Stimulated activated CD4-positive, alpha-beta T cell treated with anti-CD3 and anti-CD28 coated beads, Interleukin-1b, Interleukin-23, amount 100 ng/mL, for 1 hour (primary cell): ENCODE data around the gene ANO1.

Source experiments
- DNase-seq, 2 donors: peaks; one replicate each; pipeline ENCODE4 v3.0.0-alpha.2; 2020; ENCODE audit warnings: low read depth in 2 of 2

ANO1 gene

GRCh38 chr11:70050243-70050642 lies 27.9 kb upstream of the ANO1 start:
- DNase-seq, result no peak

- no peak for DNase-seq
Observed at GRCh38 chr11:70054004-70054403, 24.1 kb upstream of the ANO1 start.

GRCh38 chr11:70055444-70055843 lies 22.7 kb upstream of the ANO1 start:
- no peak for DNase-seq

GRCh38 chr11:70057080-70057479 lies 21.0 kb upstream of the ANO1 start:
- no peak for DNase-seq

GRCh38 chr11:70059971-70060370 lies 18.1 kb upstream of the ANO1 start:
- no peak for DNase-seq

GRCh38 chr11:70060611-70061293 lies 17.4 kb upstream of the ANO1 start:
- no peak for DNase-seq

GRCh38 chr11:70061734-70062133 lies 16.4 kb upstream of the ANO1 start:
- no peak for DNase-seq

GRCh38 chr11:70063121-70063520 lies 15.0 kb upstream of the ANO1 start:
- no peak for DNase-seq

GRCh38 chr11:70063555-70063954 lies 14.6 kb upstream of the ANO1 start:
- no peak for DNase-seq

- no peak for DNase-seq
Observed at GRCh38 chr11:70064008-70064725, 13.9 kb upstream of the ANO1 start.

- no peak for DNase-seq
Observed at GRCh38 chr11:70064726-70065317, 13.3 kb upstream of the ANO1 start.

- DNase-seq, result no peak
Observed at GRCh38 chr11:70065318-70066135, 12.6 kb upstream of the ANO1 start.

GRCh38 chr11:70066136-70066520 lies 12.0 kb upstream of the ANO1 start:
- no peak for DNase-seq

GRCh38 chr11:70066628-70067027 lies 11.5 kb upstream of the ANO1 start:
- DNase-seq, result no peak

- no peak for DNase-seq
Observed at GRCh38 chr11:70067036-70067435, 11.1 kb upstream of the ANO1 start.

- no peak for DNase-seq
Observed at GRCh38 chr11:70067591-70068341, 10.4 kb upstream of the ANO1 start.

- no peak for DNase-seq
Observed at GRCh38 chr11:70068345-70068744, 9.8 kb upstream of the ANO1 start.

- DNase-seq, result no peak
Observed at GRCh38 chr11:70068950-70069349, 9.2 kb upstream of the ANO1 start.

GRCh38 chr11:70070706-70071105 lies 7.4 kb upstream of the ANO1 start:
- no peak for DNase-seq

- no peak for DNase-seq
Observed at GRCh38 chr11:70071996-70072395, 6.1 kb upstream of the ANO1 start.

- no peak for DNase-seq
Observed at GRCh38 chr11:70072461-70072860, 5.7 kb upstream of the ANO1 start.
